Keratinocyte (primary cell): ENCODE data around the gene BSG. TPM values are rescaled to one million over a fixed set of nuclear protein-coding genes. Genes with fewer than 3 reads are reported as not detected.

Experiments used
- DNase-seq: peaks from one replicate; pipeline ENCODE4 v3.0.0-alpha.2; 2011; ENCODE audit warnings: low read depth, missing footprints, low spot score
- FAIRE-seq: peaks from 2 replicates; lab custom pipeline; 2011; peaks lifted over from hg19 to GRCh38; lab: Jason Lieb, UNC
- H2AFZ ChIP-seq: 2 replicates; pipeline ENCODE4 v1.6.0; 2012; ENCODE audit warnings: low read length, control low read depth, inconsistent platforms; ENCODE audit not compliant: control insufficient read depth
- H3K27ac ChIP-seq: 2 replicates; pipeline ENCODE4 v1.5.1; 2011; ENCODE audit warnings: low read length; ENCODE audit not compliant: control insufficient read depth, insufficient read depth
- H3K27me3 ChIP-seq: 3 replicates; pipeline ENCODE4 v1.6.0; 2011; ENCODE audit warnings: low read length; ENCODE audit not compliant: control insufficient read depth, insufficient read depth; ENCODE audit errors: extremely low read depth
- H3K36me3 ChIP-seq, 2 experiments: 2 replicates in 1 of 2; 3 replicates in 1 of 2; pipeline ENCODE4 v1.5.1; 2011; ENCODE audit warnings: low read length in 2 of 2, mild to moderate bottlenecking in 1 of 2; ENCODE audit not compliant: control insufficient read depth in 2 of 2, insufficient read depth in 2 of 2; ENCODE audit errors: extremely low read depth in 1 of 2
- H3K4me1 ChIP-seq: 3 replicates; pipeline ENCODE4 v1.5.1; 2011; ENCODE audit warnings: low read length; ENCODE audit not compliant: control insufficient read depth, insufficient read depth; ENCODE audit errors: extremely low read depth
- H3K4me2 ChIP-seq: 3 replicates; pipeline ENCODE4 v1.6.0; 2011; ENCODE audit warnings: low read depth, low read length; ENCODE audit not compliant: control insufficient read depth, insufficient read depth; ENCODE audit errors: extremely low read depth
- H3K4me3 ChIP-seq, 3 experiments: fragments of 200-600 bp in 1 of 3; sonication (generic) in 1 of 3; 2 replicates in 2 of 3; 3 replicates in 1 of 3; pipeline ENCODE4 v1.5.1; 2011 to 2016; ENCODE audit warnings: low read length in 3 of 3, mild to moderate bottlenecking in 3 of 3, control low read depth in 2 of 3, inconsistent platforms in 1 of 3, low read depth in 1 of 3, mixed read lengths in 1 of 3, mixed run types in 1 of 3, moderate library complexity in 1 of 3; ENCODE audit not compliant: control insufficient read depth in 2 of 3, insufficient read depth in 2 of 3; ENCODE audit errors: extremely low read depth in 1 of 3
- H3K79me2 ChIP-seq: 2 replicates; pipeline ENCODE4 v1.6.0; 2012; ENCODE audit warnings: low read length; ENCODE audit not compliant: control insufficient read depth, insufficient read depth
- H3K9ac ChIP-seq: 3 replicates; pipeline ENCODE4 v1.6.0; 2011; ENCODE audit warnings: low read length; ENCODE audit not compliant: control insufficient read depth, insufficient read depth; ENCODE audit errors: extremely low read depth
- H3K9me1 ChIP-seq: 3 replicates; pipeline ENCODE4 v1.6.0; 2011; ENCODE audit warnings: low read length; ENCODE audit not compliant: control insufficient read depth, insufficient read depth; ENCODE audit errors: extremely low read depth
- H3K9me3 ChIP-seq: 2 replicates; pipeline ENCODE4 v1.5.1; 2012; ENCODE audit warnings: low read depth, low read length; ENCODE audit not compliant: control insufficient read depth
- H4K20me1 ChIP-seq: 3 replicates; pipeline ENCODE4 v1.6.0; 2011; ENCODE audit warnings: low read length; ENCODE audit not compliant: control insufficient read depth, insufficient read depth; ENCODE audit errors: extremely low read depth
- CTCF ChIP-seq, 3 experiments: IDR thresholded peaks in 1 of 3; conservative IDR thresholded peaks in 1 of 3; optimal IDR thresholded peaks in 1 of 3; 2 replicates in 2 of 3; 3 replicates in 1 of 3; pipeline versions ENCODE3 to v1.5.1; 2011; ENCODE audit warnings: low read length in 3 of 3, mild to moderate bottlenecking in 3 of 3, moderate library complexity in 2 of 3, control low read depth in 1 of 3, inconsistent platforms in 1 of 3; ENCODE audit not compliant: insufficient read depth in 2 of 3; ENCODE audit errors: extremely low read depth in 1 of 3
- EZH2 ChIP-seq: IDR thresholded peaks from one replicate; pipeline ENCODE4 v1.6.1; 2012; ENCODE audit warnings: inconsistent platforms, mild to moderate bottlenecking, low read length, moderate library complexity
- dilution Hi-C: fragments of 300-500 bp; cut with MboI; formaldehyde crosslinking; loops from one replicate; pipeline ENCODE4 v1.7.0; 2020; ENCODE audit warnings: low sequenced_read_pairs; ENCODE audit not compliant: extremely low pct_ligation_motif_present
- polyA plus RNA-seq, 5 experiments: library from polyadenylated mRNA; depleted of rRNA in 3 of 5; stranded (reverse) in 3 of 5; stranded (forward) in 1 of 5; unstranded in 1 of 5; fragments of >200 nt; gene quantifications; 1 replicate in 1 of 5; 2 replicates in 3 of 5; 3 replicates in 1 of 5; pipeline versions ENCODE4 v1.2.1 to v1.2.3, GENCODE V29; 2011 to 2012; ENCODE audit warnings: missing spikeins in 2 of 5, low read depth in 1 of 5, low replicate concordance in 1 of 5

BSG gene
- polyA plus RNA-seq, 1 donor (not counting 4 experiments of a cell fraction or from before 2014, with no cell fraction given) = 388 TPM

- peaks cover 40% of the 10 kb centered on the region for H3K4me1 ChIP-seq
- peak overlapping the region; percentile 45 to 74 (median 61) for H3K4me3 ChIP-seq
- peak overlapping the region; percentile 74 for H3K9ac ChIP-seq
- no peaks in the 10 kb centered on the region for H3K9me1 ChIP-seq
- DNase-seq = no peak
- peak overlapping the region; percentile 59 for H3K27ac ChIP-seq
- peaks cover 72% of the 10 kb centered on the region for H3K79me2 ChIP-seq
- H3K9me3 ChIP-seq = no peaks in the 10 kb centered on the region
- H4K20me1 ChIP-seq = peaks cover 46% of the 10 kb centered on the region
- dilution Hi-C loops = no loop called here
- no peak overlapping the region for H2AFZ ChIP-seq
- no peak for TF ChIP-seq EZH2
- peak in 1 of 3 experiments; percentile 5 for TF ChIP-seq CTCF (optimal IDR thresholded peaks at IDR 0.05 in 1 of 3, IDR thresholded peaks at IDR 0.05 in 1 of 3, conservative IDR thresholded peaks at IDR 0.05 in 1 of 3; ENCODE audit: extremely low read depth in 1 of 3, insufficient read depth in 2 of 3, low read length in 3 of 3)
- peak; percentile 5 for FAIRE-seq
- H3K36me3 ChIP-seq = peaks cover 4 to 17% of the 10 kb centered on the region in 2 experiments
- H3K4me2 ChIP-seq = peak overlapping the region; percentile 72
- no peaks in the 10 kb centered on the region for H3K27me3 ChIP-seq
Measured at GRCh38 chr19:574658-575526, 2.5 kb downstream of the BSG start.

GRCh38 chr19:575527-576506 is 3.4 kb downstream of the BSG start:
- peak; percentile 92 for FAIRE-seq
- DNase-seq = peak; percentile 70
- peak overlapping the region; percentile 45 to 74 (median 64) for H3K4me3 ChIP-seq
- peaks cover 8 to 23% of the 10 kb centered on the region in 2 experiments for H3K36me3 ChIP-seq
- peaks cover 40% of the 10 kb centered on the region for H3K4me1 ChIP-seq
- no peak for TF ChIP-seq CTCF (optimal IDR thresholded peaks at IDR 0.05 in 1 of 3, IDR thresholded peaks at IDR 0.05 in 1 of 3, conservative IDR thresholded peaks at IDR 0.05 in 1 of 3; ENCODE audit: extremely low read depth in 1 of 3, insufficient read depth in 2 of 3, low read length in 3 of 3)
- no peak for TF ChIP-seq EZH2
- no peaks in the 10 kb centered on the region for H3K27me3 ChIP-seq
- dilution Hi-C loops = no loop called here
- H3K79me2 ChIP-seq = peaks cover 80% of the 10 kb centered on the region
- H3K9me1 ChIP-seq = no peaks in the 10 kb centered on the region
- H3K9ac ChIP-seq = peak overlapping the region; percentile 74
- no peaks in the 10 kb centered on the region for H3K9me3 ChIP-seq
- H3K4me2 ChIP-seq = peak overlapping the region; percentile 82
- H3K27ac ChIP-seq = peak overlapping the region; percentile 64
- H4K20me1 ChIP-seq = peaks cover 51% of the 10 kb centered on the region
- no peak overlapping the region for H2AFZ ChIP-seq
